ENCODE results near the gene LCP1. TPM values are rescaled to one million over a fixed set of nuclear protein-coding genes. Genes with fewer than 3 reads are reported as not detected.

LCP1 gene
- total and polyA plus RNA-seq, 9 of the 15 experiments (the other 6 are each of a cell fraction or from before 2014, with no cell fraction given): 83.0 to 255 (median 163) TPM

- ChIA-PET CTCF (ENCODE audit: low intra/inter-chr PET ratio) (no interaction called here), POLR2A (interaction anchor here (0.8 to 1.6 kb wide), 2 partner anchors 10 to 12 kb away, joined by 3 to 8 read pairs; no protein-coding TSS in a partner anchor)
- H2AFZ ChIP-seq (ENCODE audit: low read depth, low read length): no peak overlapping the region
- WGBS (ENCODE audit: insufficient coverage, low coverage, missing lambda C conversion rate): 48% methylated on average over 3 of the region's 3 CpGs
- peaks cover 84% of the 10 kb centered on the region for H3K79me2 ChIP-seq (ENCODE audit: control insufficient read depth, insufficient read depth, low read length)
- peaks cover 8% of the 10 kb centered on the region; the same call in 1 of the 2 replicates for H4K20me1 ChIP-seq (replicated peaks; ENCODE audit: control insufficient read depth, insufficient read depth, low read length)
- peaks cover 41% of the 10 kb centered on the region; the same call in 2 of the 3 replicates for H3K36me3 ChIP-seq (ENCODE audit: control insufficient read depth, insufficient read depth, low read length)
- in situ Hi-C loops (cut with MboI) (no loop called here), intact Hi-C loops (cut with micrococcal nuclease) (no loop called here)
- ATAC-seq (peak; percentile 12; the same call in 1 of the 3 replicates), DNase-seq (ENCODE audit: extremely low read depth in 1 of 4, low spot score in 3 of 4) (no peak), FAIRE-seq (no peak)
- H3K4me2 ChIP-seq (ENCODE audit: insufficient read depth, low read length): no peak overlapping the region
- H3K9me1 ChIP-seq (ENCODE audit: control insufficient read depth, insufficient read depth, low read length): no peaks in the 10 kb centered on the region
- peaks cover 3 to 20% of the 10 kb centered on the region in 2 experiments; a peak in 4 of 5 replicates for H3K4me1 ChIP-seq (replicated peaks in 1 of 2; ENCODE audit: control insufficient read depth in 2 of 2, insufficient read depth in 2 of 2, low read length in 2 of 2)
- no TSS peak for BruUV-seq (replicated peaks)
- H3K27me3 ChIP-seq (ENCODE audit: control insufficient read depth in 2 of 2, insufficient read depth in 2 of 2, low read length in 2 of 2): no peaks in the 10 kb centered on the region
- no peak overlapping the region for H3K4me3 ChIP-seq
- TF ChIP-seq PTTG1 (tag; IDR thresholded peaks at IDR 0.05; ENCODE audit: low read depth) (no peak), ZNF76 (CRISPR knock-in tag; IDR thresholded peaks at IDR 0.05; ENCODE audit: borderline replicate concordance) (no peak), ZBTB2 (IDR thresholded peaks at IDR 0.05) (no peak), TOE1 (IDR thresholded peaks at IDR 0.05; ENCODE audit: borderline replicate concordance) (no peak), TOE1 (CRISPR knock-in tag; IDR thresholded peaks at IDR 0.05; ENCODE audit: borderline replicate concordance, low read depth) (no peak), ZNF347 (CRISPR knock-in tag; IDR thresholded peaks at IDR 0.05; ENCODE audit: low read depth) (no peak), ZNF23 (CRISPR knock-in tag; IDR thresholded peaks at IDR 0.05) (no peak), ETS2 (tag; IDR thresholded peaks at IDR 0.05; ENCODE audit: borderline replicate concordance, poor library complexity, severe bottlenecking) (no peak), ARID2 (IDR thresholded peaks at IDR 0.05) (no peak)
- TF ChIP-seq, protein P1, sequence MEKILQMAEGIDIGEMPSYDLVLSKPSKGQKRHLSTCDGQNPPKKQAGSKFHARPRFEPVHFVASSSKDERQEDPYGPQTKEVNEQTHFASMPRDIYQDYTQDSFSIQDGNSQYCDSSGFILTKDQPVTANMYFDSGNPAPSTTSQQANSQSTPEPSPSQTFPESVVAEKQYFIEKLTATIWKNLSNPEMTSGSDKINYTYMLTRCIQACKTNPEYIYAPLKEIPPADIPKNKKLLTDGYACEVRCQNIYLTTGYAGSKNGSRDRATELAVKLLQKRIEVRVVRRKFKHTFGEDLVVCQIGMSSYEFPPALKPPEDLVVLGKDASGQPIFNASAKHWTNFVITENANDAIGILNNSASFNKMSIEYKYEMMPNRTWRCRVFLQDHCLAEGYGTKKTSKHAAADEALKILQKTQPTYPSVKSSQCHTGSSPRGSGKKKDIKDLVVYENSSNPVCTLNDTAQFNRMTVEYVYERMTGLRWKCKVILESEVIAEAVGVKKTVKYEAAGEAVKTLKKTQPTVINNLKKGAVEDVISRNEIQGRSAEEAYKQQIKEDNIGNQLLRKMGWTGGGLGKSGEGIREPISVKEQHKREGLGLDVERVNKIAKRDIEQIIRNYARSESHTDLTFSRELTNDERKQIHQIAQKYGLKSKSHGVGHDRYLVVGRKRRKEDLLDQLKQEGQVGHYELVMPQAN (IDR thresholded peaks at IDR 0.05; ENCODE audit: borderline replicate concordance): no peak
- H3K9ac ChIP-seq (ENCODE audit: insufficient read depth in 1 of 2, low read depth in 2 of 2, low read length in 2 of 2): no peak overlapping the region
- H3K27ac ChIP-seq (ENCODE audit: extremely low read depth, low read depth, low read length): no peak overlapping the region
- H3K9me3 ChIP-seq (replicated peaks; ENCODE audit: control insufficient read depth, insufficient read depth, low read depth, low read length): no peaks in the 10 kb centered on the region
These were observed 14.9 kb downstream of the LCP1 start for GRCh38 chr13:46166947-46167610.

Data from K562 (cell line).